Peyer's patch (tissue), 4 donors: Measurements from ENCODE around the gene UBTFL1.
"Not testable (repeated sequence)": the region's sequence is repeated elsewhere in the genome, so short reads cannot be mapped to it uniquely, and the experiment has no call there.

Experiments used
- POLR2A ChIP-seq, 2 donors: fragments of 450-650 bp; IDR thresholded peaks; one replicate each; pipeline ENCODE4 v1.5.1; 2017; ENCODE audit warnings: antibody characterized with exemption in 2 of 2, mild to moderate bottlenecking in 2 of 2, moderate library complexity in 2 of 2
- TF ChIP-seq, protein P1 (sequence below), 6 experiments: fragments of 450-650 bp in 4 of 6; fragments of 200-600 bp in 2 of 6; sonication (generic) in 1 of 6; IDR thresholded peaks; one replicate each; pipeline ENCODE4 v1.5.1; 2017 to 2019; ENCODE audit warnings: antibody characterized with exemption in 6 of 6, mild to moderate bottlenecking in 3 of 6, moderate library complexity in 1 of 6

DNA sequence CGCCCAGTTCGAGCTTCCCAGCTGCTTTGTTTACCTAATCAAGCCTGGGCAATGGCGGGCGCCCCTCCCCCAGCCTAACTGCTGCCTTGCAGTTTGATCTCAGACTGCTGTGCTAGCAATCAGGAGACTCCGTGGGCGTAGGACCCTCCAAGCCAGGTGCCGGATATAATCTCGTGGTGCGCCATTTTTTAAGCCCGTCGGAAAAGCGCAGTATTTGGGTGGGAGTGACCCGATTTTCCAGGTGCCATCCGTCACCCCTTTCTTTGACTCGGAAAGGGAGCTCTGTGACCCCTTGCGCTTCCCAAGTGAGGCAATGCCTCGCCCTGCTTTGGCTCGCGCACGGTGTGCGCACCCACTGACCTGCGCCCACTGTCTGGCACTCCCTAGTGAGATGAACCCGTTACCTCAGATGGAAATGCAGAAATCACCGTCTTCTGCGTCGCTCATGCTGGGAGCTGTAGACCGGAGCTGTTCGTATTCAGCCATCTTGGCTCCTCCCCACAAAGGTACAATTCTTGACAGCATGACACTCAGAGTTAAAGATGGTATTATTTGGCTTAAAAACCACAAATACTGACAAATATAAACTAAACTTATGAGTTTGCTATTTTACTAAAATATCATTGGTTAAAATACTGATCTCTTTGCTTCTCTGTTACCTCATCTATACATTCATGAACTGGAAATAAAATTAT is 9.6 kb downstream of the UBTFL1 start:
- TF ChIP-seq, protein P1, sequence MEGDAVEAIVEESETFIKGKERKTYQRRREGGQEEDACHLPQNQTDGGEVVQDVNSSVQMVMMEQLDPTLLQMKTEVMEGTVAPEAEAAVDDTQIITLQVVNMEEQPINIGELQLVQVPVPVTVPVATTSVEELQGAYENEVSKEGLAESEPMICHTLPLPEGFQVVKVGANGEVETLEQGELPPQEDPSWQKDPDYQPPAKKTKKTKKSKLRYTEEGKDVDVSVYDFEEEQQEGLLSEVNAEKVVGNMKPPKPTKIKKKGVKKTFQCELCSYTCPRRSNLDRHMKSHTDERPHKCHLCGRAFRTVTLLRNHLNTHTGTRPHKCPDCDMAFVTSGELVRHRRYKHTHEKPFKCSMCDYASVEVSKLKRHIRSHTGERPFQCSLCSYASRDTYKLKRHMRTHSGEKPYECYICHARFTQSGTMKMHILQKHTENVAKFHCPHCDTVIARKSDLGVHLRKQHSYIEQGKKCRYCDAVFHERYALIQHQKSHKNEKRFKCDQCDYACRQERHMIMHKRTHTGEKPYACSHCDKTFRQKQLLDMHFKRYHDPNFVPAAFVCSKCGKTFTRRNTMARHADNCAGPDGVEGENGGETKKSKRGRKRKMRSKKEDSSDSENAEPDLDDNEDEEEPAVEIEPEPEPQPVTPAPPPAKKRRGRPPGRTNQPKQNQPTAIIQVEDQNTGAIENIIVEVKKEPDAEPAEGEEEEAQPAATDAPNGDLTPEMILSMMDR (IDR thresholded peaks at IDR 0.05) = not testable (repeated sequence)
- not testable (repeated sequence) for TF ChIP-seq POLR2A (IDR thresholded peaks at IDR 0.05)
